Mesothelial cell of epicardium (in vitro differentiated cells): ENCODE results near the gene UGT1A3. TPM values are rescaled to one million over a fixed set of nuclear protein-coding genes. Genes with fewer than 3 reads are reported as not detected.
"Not testable (repeated sequence)": the region's sequence is repeated elsewhere in the genome, so short reads cannot be mapped to it uniquely, and the experiment has no call there.

Experiments
- DNase-seq, 2 experiments: peaks; one replicate each; pipeline ENCODE4 v3.0.0; 2021; ENCODE audit warnings: low spot score in 2 of 2; ENCODE audit not compliant: unreplicated experiment in 2 of 2
- H3K27ac Mint-ChIP-seq: 2 replicates; pipeline ENCODE4 v1.8.0; 2021; ENCODE audit warnings: mixed read lengths
- H3K27me3 Mint-ChIP-seq: 2 replicates; pipeline ENCODE4 v1.8.0; 2021; ENCODE audit warnings: low read depth, mixed read lengths
- H3K36me3 Mint-ChIP-seq: 2 replicates; pipeline ENCODE4 v1.8.0; 2021; ENCODE audit warnings: mixed read lengths
- H3K4me1 Mint-ChIP-seq: 2 replicates; pipeline ENCODE4 v1.8.0; 2021; ENCODE audit warnings: mixed read lengths
- H3K4me3 Mint-ChIP-seq: 2 replicates; pipeline ENCODE4 v1.8.0; 2021; ENCODE audit warnings: mild to moderate bottlenecking, moderate library complexity, mixed read lengths
- H3K9me3 Mint-ChIP-seq: 2 replicates; pipeline ENCODE4 v1.8.0; 2021; ENCODE audit warnings: mixed read lengths
- total RNA-seq: library from RNA; stranded (reverse); gene quantifications from 3 replicates; pipeline ENCODE4 v1.2.1, GENCODE V29; 2021
- TF ChIP-seq, protein P1 (sequence below): fragments of 200-600 bp; sonication (generic); IDR thresholded peaks from one replicate; pipeline ENCODE4 v1.5.0; 2021; ENCODE audit warnings: antibody characterized with exemption; ENCODE audit not compliant: unreplicated experiment

UGT1A3 gene
- total RNA-seq, 1 donor from 2014 or later = not detected

DNA sequence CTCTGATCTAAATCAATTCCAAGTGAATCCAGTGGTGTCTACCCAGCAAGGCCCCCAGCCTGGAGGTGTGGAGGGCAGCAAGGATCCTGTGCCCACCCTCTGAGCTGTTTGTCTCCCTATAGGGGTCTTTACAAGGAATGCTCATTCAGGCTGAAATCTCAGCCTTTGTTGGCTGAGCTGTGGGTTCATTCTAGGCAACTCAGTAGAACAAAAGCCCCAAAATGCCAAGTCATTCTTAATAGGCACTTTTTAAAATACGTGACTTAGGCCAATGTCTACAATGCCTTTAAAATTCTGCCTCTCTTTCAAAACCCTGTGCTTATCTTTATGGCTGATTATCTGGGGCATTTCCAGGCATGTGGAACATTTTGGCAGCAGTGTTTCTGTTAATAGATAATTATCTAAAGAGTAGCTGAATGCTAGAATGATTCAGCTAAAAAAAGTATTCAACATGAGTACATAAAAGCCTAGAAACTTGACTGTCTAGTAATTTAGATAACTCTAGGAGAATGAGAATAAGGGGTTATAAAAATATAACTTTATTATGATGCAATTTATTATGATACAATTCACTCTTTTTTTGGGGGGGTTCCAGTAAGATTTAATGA is 28.7 kb upstream of the UGT1A3 start:
- Mint-ChIP-seq H3K27me3 (no peaks in the 10 kb centered on the region), H3K9me3 (peaks cover 28% of the 10 kb centered on the region), H3K27ac (peak overlapping the region; percentile 67)

DNA sequence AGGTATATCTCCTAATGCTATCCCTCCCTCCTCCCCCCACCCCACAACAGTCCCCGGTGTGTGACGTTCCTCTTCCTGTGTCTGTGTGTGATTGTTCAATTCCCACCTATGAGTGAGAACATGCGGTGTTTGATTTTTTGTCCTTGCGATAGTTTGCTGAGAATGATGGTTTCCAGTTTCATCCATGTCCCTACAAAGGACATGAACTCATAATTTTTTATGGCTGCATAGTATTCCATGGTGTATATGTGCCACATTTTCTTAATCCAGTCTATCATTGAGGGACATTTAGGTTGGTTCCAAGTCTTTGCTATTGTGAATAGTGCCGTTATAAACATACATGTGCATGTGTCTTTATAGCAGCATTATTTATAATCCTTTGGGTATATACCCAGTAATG is 28.0 kb upstream of the UGT1A3 start:
- not testable (repeated sequence) for H3K36me3 Mint-ChIP-seq, H3K27me3 Mint-ChIP-seq, H3K27ac Mint-ChIP-seq, H3K4me3 Mint-ChIP-seq, DNase-seq
- Mint-ChIP-seq H3K4me1 (peaks cover 12% of the 10 kb centered on the region), H3K9me3 (peaks cover 28% of the 10 kb centered on the region)

More for the DNA sequence above, 28.7 kb upstream of the UGT1A3 start:
- Mint-ChIP-seq H3K4me3 (no peak overlapping the region), H3K4me1 (peaks cover 9% of the 10 kb centered on the region), H3K36me3 (no peaks in the 10 kb centered on the region)
- TF ChIP-seq, protein P1, sequence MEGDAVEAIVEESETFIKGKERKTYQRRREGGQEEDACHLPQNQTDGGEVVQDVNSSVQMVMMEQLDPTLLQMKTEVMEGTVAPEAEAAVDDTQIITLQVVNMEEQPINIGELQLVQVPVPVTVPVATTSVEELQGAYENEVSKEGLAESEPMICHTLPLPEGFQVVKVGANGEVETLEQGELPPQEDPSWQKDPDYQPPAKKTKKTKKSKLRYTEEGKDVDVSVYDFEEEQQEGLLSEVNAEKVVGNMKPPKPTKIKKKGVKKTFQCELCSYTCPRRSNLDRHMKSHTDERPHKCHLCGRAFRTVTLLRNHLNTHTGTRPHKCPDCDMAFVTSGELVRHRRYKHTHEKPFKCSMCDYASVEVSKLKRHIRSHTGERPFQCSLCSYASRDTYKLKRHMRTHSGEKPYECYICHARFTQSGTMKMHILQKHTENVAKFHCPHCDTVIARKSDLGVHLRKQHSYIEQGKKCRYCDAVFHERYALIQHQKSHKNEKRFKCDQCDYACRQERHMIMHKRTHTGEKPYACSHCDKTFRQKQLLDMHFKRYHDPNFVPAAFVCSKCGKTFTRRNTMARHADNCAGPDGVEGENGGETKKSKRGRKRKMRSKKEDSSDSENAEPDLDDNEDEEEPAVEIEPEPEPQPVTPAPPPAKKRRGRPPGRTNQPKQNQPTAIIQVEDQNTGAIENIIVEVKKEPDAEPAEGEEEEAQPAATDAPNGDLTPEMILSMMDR = no peak
- no peak for DNase-seq

DNA sequence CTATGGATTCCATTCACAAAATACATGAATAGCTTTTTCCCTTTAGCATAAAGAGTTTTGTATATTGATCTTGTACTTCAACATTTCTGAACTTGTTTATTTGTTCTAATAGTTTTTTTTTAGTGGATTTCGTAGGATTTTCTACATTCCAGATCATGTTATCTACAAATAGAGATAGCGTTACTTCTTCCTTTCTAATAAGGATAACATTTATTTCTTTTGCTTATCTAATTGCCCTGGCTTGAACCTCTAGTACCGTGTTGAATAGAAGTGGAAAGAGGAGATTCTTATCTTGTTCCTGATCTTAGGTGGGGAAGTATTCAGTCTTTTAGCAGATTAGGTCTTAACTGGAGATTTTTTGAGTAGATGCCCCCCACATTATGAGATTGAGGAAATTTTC is 26.6 kb upstream of the UGT1A3 start:
- H3K27ac Mint-ChIP-seq = no peak overlapping the region
- DNase-seq = no peak
- H3K9me3 Mint-ChIP-seq = peaks cover 28% of the 10 kb centered on the region
- no peak overlapping the region for H3K4me3 Mint-ChIP-seq
- TF ChIP-seq, protein P1 = no peak
- H3K27me3 Mint-ChIP-seq = peaks cover 2% of the 10 kb centered on the region
- peaks cover 12% of the 10 kb centered on the region for H3K4me1 Mint-ChIP-seq
- H3K36me3 Mint-ChIP-seq = no peaks in the 10 kb centered on the region

DNA sequence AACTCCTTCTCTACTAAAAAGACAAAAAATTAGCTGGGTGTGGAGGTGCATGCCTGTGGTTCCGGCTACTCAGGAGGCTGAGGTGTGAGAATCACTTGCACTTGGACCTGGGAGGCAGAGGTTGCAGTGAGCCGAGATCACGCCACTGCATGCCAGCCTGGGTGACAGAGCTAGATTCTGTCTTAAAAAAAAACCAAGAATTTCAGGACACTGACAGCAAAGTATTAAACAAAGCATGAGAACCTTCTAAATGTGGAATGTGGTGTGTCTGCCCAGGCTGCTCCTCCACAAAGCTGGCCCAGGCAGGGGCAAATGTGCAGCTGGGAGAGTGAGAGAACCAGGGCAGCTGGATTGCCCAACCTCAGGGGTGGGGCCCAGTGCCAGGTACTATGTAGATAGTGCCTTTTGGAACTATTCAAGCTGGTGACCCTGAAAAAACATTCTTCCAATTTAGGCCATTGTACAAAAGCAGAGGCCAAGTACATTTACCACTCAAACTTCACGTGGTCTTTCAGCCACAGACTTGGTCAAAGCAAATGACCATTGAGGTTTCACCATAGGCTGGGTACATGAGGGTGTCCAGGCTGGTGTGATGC is 22.8 kb upstream of the UGT1A3 start:
- H3K9me3 Mint-ChIP-seq = peaks cover 28% of the 10 kb centered on the region
- no peak overlapping the region for H3K4me3 Mint-ChIP-seq
- no peaks in the 10 kb centered on the region for H3K36me3 Mint-ChIP-seq
- peaks cover 4% of the 10 kb centered on the region for H3K4me1 Mint-ChIP-seq
- no peak overlapping the region for H3K27ac Mint-ChIP-seq
- H3K27me3 Mint-ChIP-seq = peaks cover 9% of the 10 kb centered on the region
- TF ChIP-seq, protein P1 = no peak
- no peak for DNase-seq

DNA sequence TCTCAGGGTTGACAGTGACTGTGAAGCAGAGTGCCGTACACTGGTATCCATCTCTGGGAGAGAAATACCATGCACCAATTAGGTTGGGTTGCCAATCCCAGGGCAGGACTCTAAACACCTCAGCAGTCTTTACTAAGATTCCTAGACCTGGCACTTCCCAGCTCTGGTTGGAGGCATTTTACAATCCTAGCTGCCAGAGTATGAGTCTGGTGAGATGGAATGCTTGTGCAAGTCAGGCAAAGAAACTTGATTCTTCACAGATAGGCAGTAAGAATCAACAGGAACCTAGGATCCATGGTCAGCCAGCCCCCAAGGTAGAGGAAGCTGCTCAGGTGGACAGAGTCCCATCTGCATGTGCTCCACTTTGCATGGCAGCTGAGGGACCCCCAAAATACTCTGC is 22.1 kb upstream of the UGT1A3 start:
- TF ChIP-seq, protein P1 = no peak
- Mint-ChIP-seq H3K36me3 (no peaks in the 10 kb centered on the region), H3K4me3 (no peak overlapping the region), H3K9me3 (peaks cover 24% of the 10 kb centered on the region), H3K27me3 (peaks cover 13% of the 10 kb centered on the region), H3K4me1 (peaks cover 4% of the 10 kb centered on the region), H3K27ac (no peak overlapping the region)
- no peak for DNase-seq

DNA sequence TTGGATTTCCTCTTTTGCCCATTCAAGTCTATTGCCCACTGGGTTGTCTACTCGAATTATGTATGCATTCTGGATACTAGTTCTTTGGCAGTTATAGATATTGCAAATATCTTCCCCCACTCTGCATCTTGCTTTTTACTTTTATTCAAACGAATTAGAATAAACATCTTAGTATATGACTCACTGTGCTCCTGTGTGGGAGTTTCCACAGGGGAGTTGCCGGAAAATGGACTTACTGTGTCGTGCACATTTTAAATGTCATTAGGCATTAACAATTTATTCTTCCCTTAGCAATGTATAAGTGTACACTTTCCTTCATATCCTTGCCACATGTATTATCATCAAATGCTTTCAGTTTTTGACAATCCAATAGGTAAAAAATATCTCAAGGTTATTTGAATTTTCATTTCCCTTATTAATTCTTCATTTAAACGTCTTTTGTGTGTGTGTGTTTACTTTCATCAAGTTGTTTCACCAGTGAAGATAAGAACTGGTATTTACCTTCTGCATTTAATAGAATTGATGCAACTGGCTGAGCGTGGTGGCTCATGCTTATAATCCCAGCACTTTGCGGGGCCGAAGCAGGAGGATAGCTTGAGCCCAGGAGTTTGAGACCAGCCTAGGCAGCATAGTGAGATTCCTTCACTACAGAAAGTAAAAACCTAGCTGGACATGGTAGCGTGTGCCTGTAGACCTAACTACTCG is 20.8 kb upstream of the UGT1A3 start:
- Mint-ChIP-seq H3K27me3 (peaks cover 19% of the 10 kb centered on the region), H3K9me3 (peaks cover 10% of the 10 kb centered on the region), H3K4me1 (peaks cover 4% of the 10 kb centered on the region), H3K36me3 (no peaks in the 10 kb centered on the region), H3K27ac (no peak overlapping the region), H3K4me3 (no peak overlapping the region)
- DNase-seq = no peak
- TF ChIP-seq, protein P1 = no peak
